ENCODE measurements around the gene GPRC5B.

DNA sequence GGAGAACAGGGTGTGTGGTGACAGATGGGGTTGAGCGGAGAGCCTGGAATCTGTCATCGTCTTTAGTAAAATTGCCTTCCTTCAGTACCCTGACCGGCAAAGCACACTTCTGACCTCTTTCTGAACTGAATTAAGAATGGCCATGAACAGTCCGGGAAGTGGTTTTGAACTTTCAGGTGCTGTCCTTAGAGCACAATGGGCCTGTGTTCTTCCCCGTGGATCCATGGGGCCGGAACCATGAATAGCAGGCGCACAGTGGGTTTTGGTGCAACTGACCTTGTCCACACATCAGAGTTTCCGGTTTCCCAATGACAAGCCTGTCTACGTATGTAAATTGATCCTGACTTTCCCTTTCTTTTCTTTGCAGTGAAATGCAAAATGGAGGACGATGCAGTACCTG, 28.5 kb downstream of the GPRC5B start:
- no peak for TF ChIP-seq POLR2A (IDR thresholded peaks at IDR 0.05; ENCODE audit: low read depth, low read length)
- TF ChIP-seq, protein P1, sequence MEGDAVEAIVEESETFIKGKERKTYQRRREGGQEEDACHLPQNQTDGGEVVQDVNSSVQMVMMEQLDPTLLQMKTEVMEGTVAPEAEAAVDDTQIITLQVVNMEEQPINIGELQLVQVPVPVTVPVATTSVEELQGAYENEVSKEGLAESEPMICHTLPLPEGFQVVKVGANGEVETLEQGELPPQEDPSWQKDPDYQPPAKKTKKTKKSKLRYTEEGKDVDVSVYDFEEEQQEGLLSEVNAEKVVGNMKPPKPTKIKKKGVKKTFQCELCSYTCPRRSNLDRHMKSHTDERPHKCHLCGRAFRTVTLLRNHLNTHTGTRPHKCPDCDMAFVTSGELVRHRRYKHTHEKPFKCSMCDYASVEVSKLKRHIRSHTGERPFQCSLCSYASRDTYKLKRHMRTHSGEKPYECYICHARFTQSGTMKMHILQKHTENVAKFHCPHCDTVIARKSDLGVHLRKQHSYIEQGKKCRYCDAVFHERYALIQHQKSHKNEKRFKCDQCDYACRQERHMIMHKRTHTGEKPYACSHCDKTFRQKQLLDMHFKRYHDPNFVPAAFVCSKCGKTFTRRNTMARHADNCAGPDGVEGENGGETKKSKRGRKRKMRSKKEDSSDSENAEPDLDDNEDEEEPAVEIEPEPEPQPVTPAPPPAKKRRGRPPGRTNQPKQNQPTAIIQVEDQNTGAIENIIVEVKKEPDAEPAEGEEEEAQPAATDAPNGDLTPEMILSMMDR (IDR thresholded peaks at IDR 0.05; ENCODE audit: extremely low read depth in 1 of 2, insufficient read depth in 1 of 2, low read depth in 1 of 2, low read length in 2 of 2) = no peak

All from endothelial cell of umbilical vein (primary cell).